GM21576 (cell line): ENCODE data around the gene AKAP6.

Experiments
- ATAC-seq: cut with Tn5 transposase; IDR thresholded peaks from one replicate; pipeline ENCODE4 v1.9.1; 2021; ENCODE audit warnings: mild to moderate bottlenecking, moderate library complexity; ENCODE audit not compliant: unreplicated experiment

AKAP6 gene

DNA sequence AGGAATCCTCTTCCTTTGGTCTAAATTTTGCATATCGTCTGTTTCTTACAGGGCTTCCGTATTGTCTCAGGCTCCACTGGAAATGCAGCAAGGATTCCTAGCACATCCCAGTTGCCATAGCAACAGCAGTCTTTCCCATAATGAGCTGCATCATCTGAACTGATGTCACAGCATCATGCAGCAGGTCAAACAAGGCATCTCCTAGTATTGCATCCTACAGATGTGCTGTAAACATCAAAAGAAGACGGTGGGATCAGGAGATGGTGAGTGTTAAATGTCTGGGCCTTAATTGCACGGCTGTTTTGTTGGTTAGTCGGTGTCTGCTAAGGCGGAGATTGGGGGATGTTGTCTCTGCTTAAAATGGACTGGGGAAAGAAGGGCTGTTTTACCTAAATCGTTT, at the start of gene AKAP6:
Gene AKAP6 (plus strand): TSS at position 153 of the 400 bp plus-strand sequence. CDS start 104,196 bp downstream, outside the sequence.
- no peak for ATAC-seq

DNA sequence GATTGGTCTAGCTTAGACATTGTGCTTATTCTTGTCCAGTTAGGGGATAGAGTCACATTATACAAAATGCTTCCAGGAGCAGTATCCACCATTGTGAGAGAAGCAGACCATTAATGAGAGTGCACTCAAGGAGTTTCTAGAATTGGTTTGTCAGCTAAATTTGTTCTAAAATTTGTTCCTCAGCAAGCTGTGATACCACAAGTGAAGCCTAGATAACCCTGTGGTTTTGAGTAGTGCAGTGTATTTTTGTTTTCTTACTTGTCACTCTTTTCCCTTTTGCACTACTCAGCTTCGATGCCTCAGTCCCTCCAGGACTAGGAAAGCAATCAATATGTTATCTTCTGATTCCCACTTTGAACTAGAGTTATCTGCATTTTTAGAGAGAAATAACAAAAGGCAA, 42.5 kb upstream of the AKAP6 start:
- ATAC-seq, result no peak

- no peak for ATAC-seq
Observed at GRCh38 chr14:32296366-32296765, 32.7 kb upstream of the AKAP6 start.

GRCh38 chr14:32298346-32298745, 30.8 kb upstream of the AKAP6 start:
- no peak for ATAC-seq

GRCh38 chr14:32300136-32300535, 29.0 kb upstream of the AKAP6 start:
- ATAC-seq, result no peak

- no peak for ATAC-seq
Observed at GRCh38 chr14:32303865-32304264, 25.2 kb upstream of the AKAP6 start.

GRCh38 chr14:32304296-32304695, 24.8 kb upstream of the AKAP6 start:
- ATAC-seq, result no peak

- ATAC-seq, result no peak
Observed at GRCh38 chr14:32306549-32306948, 22.5 kb upstream of the AKAP6 start.

DNA sequence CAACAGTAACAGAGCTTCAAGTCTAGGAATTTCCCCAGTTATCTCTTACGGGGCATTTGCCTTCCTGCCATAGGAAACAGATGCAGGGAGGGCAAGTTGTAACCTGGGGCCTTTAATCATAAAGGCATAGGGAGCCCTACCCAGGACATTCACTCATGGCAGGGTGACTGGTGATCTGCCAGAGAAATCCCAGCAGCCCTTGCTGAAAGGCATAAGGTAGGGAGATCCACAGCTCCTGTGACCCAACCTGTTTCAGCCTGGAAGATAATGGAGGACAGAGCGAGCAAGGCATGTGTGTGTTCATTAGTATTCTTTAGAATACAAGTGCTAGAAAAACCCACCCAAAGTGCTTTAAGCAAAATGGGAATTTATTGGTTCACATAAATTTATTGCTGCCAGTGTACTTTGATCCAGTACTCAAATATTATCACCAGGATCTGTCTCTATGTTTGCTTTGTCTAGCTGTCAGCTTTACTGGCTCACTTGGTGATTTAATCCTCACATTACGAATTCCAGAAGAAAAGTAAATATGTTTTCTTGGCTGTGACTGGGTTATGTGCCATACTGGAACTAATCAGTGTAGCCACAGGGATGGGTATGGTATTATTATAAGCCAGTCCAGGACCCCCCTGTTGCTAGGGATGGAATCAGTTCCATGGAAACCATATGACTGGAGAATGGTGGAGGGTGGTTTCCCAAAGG, 21.1 kb upstream of the AKAP6 start:
- ATAC-seq, result no peak

DNA sequence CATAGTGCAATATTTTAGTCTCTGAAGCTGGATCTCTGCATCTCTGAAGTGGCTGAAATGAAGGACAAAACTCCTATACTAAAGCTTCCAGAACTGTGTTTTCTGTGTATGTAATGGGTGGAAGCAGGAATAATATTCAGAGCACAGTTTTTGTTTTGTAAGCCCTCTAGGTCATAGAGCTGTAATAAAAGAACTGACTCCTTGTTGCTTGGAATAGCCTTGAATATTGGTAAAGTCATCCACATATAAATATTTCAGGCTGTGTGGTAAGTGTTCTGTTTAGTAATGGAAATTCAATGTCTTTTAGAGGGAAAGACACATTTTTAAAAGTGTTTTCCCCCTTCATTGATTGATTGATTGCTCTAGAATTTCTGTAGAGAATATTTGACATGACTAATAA, 18.2 kb upstream of the AKAP6 start:
- no peak for ATAC-seq

DNA sequence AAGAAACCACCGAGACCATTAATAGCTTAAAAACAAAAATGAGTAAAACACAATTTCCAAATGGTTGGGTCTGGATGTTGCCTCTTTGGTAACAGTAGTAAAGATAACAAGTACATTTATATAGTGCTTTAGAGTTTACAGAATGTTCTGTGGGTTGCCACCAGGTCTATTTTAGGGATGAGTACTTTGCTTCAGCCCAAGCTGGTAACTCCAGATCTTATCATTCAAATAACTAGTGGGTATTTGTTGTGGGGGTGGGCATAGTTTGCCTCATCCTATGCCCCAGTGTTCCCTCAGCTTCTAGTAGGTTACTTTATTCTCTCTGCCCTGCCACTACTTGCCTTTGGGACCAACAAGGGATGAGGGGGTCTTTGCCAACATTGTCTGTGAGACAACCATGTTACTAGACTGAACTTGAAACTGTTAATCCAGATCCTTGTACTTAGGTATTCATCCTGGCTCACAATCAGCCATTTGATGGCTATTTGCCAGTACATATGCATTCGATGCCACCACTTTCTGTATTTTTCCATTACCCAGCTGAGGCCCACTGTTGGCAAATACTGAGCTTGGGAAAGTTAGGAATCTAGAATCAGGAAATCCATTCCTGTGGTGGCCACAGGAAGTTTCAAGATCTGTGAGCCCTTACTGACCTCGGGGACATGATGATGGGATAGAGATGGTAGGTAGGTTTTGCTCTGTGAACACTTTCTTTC, 17.6 kb upstream of the AKAP6 start:
- no peak for ATAC-seq

DNA sequence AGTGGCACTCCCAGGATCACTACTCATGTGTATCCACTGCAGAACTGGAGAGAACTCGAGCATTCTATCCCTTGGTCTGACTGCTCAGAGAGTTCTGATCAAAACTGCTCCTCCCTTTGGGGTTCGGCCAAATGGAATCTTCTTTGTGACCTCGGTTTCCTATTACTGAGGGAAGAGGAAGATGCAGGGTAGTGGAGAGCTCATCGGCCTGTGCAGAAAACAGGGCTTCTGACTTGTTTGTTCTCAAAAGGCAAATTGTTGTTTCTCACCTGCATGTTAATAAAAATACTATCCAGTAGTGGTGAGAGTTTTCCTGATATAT, 17.1 kb upstream of the AKAP6 start:
- ATAC-seq, result no peak

- no peak for ATAC-seq
Observed at GRCh38 chr14:32313844-32314376, 15.2 kb upstream of the AKAP6 start.

DNA sequence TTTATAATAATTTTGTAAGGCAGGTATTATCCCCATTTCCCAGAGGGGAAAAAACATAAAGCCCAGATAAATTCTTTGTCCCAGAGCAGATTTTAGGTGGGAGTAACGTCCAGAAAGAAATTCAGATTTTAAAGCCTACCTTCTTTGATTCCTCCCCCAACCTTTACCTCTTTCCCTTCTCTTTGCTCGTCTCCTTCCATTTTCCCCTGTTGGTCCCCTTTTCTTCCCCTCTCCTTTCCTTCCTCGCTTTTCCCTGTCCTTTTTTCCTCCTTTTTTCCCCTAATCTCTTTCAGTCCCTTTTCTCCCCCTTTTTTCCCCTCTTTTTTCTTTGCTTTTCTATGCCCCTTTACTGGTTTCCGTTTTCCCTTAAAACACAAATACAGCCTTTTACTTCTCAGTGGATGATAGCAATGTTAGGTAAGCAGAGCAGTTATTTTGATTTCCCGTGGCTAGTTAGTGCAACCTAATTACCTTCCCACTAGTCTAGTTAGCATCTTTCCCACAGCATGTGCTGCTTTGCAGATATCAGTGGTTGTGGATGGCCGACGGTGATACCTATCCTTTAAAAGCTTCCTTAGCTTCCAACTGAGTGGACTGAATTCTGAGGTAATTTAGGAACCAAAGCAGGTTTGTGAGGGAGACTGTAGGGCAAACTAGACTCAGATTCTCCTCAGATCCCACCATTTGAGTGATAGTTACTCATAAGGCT, 10.9 kb upstream of the AKAP6 start:
- no peak for ATAC-seq

DNA sequence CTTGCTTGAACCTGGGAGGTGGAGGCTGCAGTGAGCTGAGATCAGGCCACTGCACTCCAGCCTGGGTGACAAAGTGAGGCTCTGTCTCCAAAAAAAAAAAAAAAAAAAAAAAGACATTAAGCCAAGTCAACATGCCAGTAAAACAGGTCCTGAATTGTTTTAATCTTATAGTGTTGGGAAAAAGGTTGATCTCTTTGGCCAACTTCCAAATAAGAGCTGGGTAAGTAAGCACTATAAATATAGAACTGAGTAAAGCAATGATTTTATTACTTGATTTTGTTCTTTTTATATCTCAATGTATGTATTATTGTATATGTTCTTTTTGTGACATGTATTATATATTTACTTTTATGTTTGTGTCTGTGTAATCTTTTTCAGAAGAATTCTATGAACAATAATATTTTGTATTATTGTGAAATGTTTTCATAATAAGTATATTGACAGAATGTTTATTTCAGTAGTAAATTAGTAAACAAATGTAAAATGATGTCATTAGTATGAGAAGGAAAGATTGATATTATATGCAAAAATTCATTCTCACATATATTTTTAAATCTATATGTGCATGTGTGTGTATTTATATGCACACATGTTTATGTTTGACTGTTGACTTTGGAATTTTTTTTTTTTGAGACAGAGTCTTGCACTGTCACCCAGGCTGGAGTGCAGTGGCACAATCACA, 9.6 kb upstream of the AKAP6 start:
- ATAC-seq, result no peak

GRCh38 chr14:32324601-32325000, 4.5 kb upstream of the AKAP6 start:
- ATAC-seq, result no peak

DNA sequence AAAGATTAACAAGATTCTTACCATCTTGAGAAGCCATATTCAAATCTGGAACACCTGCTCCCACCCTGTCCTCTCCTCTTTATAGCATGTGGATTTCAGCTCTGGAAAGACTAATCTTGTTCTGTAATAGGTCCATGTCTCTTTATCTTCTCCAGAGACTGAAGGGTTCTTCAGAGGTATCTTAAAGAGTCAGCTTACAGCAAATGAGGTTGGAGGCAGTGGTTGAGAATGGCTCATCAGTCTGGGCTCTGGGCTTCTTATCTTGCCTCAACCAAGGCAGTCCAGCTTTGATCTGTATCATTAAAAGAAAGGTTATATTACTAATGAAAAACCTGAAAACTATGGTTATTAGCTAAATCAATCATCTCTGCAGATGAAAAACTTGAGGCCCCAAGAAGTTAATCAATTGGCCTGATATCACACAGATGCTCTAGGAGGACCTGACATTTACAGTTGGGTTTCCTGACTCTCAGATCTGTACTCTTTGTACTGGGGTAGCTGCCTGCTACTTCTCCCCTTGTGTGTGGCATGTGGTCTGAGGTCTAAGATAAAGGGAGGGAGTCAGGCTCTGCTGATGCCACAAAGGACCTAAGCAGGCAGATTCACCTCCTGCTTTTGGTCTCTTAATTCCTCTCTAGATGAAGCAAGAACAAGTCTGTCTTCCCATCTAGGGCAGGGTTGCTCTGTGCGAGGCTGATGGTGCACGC, 1.7 kb upstream of the AKAP6 start:
- no peak for ATAC-seq

GRCh38 chr14:32329690-32330285, 690 bp downstream of the AKAP6 start:
- no peak for ATAC-seq

DNA sequence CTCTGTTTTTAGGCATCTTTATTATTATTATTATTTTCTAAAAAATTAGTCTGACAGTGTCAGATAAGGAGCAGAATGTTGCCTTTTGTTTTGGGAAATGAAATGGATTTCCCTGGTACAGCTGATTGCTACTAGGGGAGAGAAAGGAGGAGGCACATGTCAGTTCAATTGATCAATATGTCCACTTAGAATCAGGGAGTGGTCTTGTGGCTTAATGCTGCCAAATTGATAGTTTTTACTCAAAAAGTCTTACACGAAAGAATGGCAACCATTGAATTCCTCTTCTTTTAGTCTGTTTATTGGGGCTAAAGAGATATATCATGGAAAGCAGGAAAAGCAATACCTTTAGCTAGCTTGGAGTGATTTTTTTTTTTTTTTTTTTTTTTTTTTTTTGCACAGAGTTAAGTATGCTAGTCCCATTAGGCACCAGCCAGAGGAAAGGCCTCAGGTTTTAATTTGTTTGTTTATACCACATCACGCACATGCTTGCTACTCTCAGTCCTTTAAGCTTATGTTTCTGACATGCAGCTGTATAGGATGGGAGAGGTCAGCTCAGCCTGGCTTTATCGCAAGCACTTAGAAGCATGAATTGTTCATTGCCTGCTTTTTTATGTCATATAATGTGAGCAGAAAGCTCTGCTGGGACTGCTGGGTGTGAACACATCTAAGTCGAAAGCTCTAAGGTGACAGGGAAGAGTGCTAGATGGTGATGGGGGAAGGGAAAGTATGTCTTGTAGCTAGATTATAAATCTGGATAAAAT, 1.4 kb downstream of the AKAP6 start:
- no peak for ATAC-seq

- no peak for ATAC-seq
Observed at GRCh38 chr14:32331206-32331605, 2.1 kb downstream of the AKAP6 start.
